Fibroblast of lung (primary cell): Measurements from ENCODE around the gene LIMK2.

ENCODE experiments used
- EZH2 ChIP-seq: IDR thresholded peaks from 2 replicates; pipeline ENCODE4 v1.5.1; 2012; ENCODE audit warnings: low read length, control low read depth, mild to moderate bottlenecking; ENCODE audit errors: missing control alignments
- TF ChIP-seq, protein P1 (sequence below), 2 donors: IDR thresholded peaks in 1 of 2; conservative IDR thresholded peaks in 1 of 2; 1 replicate in 1 of 2; 2 replicates in 1 of 2; pipeline ENCODE4 v1.5.1; 2011 to 2012; ENCODE audit warnings: low read length in 2 of 2, control low read depth in 1 of 2, inconsistent platforms in 1 of 2, low read depth in 1 of 2, mild to moderate bottlenecking in 1 of 2

DNA sequence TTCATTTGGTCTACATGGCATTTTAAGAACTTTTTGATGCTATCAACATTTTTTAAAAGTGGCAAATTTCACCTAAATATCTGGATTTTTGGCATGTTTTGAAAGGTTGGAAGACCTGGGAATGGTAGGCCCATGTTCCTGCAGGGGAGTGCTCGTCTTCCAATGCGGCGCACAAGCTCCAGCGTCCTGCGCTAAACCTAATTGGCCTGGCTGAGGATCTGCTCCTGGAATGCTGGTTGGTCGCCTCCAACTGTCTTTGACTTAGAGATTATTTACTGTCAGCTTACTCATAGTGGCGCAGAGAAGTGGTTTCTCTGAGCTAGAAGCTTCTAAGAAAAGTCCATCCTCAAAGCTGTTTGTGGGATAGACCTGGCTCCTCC, 626 bp upstream of the LIMK2 start:
- TF ChIP-seq, protein P1, sequence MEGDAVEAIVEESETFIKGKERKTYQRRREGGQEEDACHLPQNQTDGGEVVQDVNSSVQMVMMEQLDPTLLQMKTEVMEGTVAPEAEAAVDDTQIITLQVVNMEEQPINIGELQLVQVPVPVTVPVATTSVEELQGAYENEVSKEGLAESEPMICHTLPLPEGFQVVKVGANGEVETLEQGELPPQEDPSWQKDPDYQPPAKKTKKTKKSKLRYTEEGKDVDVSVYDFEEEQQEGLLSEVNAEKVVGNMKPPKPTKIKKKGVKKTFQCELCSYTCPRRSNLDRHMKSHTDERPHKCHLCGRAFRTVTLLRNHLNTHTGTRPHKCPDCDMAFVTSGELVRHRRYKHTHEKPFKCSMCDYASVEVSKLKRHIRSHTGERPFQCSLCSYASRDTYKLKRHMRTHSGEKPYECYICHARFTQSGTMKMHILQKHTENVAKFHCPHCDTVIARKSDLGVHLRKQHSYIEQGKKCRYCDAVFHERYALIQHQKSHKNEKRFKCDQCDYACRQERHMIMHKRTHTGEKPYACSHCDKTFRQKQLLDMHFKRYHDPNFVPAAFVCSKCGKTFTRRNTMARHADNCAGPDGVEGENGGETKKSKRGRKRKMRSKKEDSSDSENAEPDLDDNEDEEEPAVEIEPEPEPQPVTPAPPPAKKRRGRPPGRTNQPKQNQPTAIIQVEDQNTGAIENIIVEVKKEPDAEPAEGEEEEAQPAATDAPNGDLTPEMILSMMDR (conservative IDR thresholded peaks at IDR 0.05 in 1 of 2, IDR thresholded peaks at IDR 0.05 in 1 of 2; ENCODE audit: low read depth in 1 of 2, low read length in 2 of 2) = no peak
- TF ChIP-seq EZH2 = no peak
